Measurements from ENCODE around the gene SERPINI1.
A peak's percentile ranks its signal among the peaks of the same experiment; 100 is the strongest.

Gene SERPINI1

GRCh38 chr3:167777356-167777755 is 41.8 kb downstream of the SERPINI1 start:
- H3K4me3 ChIP-seq (ENCODE audit: low read length): no peak overlapping the region
- no peak for DNase-seq (ENCODE audit: low read depth)
- no peak for TF ChIP-seq CTCF (IDR thresholded peaks at IDR 0.05; ENCODE audit: insufficient read depth, low read depth, low read length, missing control alignments)

- H3K4me3 ChIP-seq (ENCODE audit: low read length): no peak overlapping the region
- TF ChIP-seq CTCF (IDR thresholded peaks at IDR 0.05; ENCODE audit: insufficient read depth, low read depth, low read length, missing control alignments): no peak
- no peak for DNase-seq (ENCODE audit: low read depth)
Observed at GRCh38 chr3:167780214-167780883, 44.8 kb downstream of the SERPINI1 start.

- DNase-seq (ENCODE audit: low read depth): no peak
- TF ChIP-seq CTCF (IDR thresholded peaks at IDR 0.05; ENCODE audit: insufficient read depth, low read depth, low read length, missing control alignments): no peak
Observed at GRCh38 chr3:167783781-167784180, 48.3 kb downstream of the SERPINI1 start.

GRCh38 chr3:167785790-167786189 is 50.3 kb downstream of the SERPINI1 start:
- peak; percentile 35 for DNase-seq (ENCODE audit: low read depth)
- H3K4me3 ChIP-seq (ENCODE audit: low read length): no peak overlapping the region
- no peak for TF ChIP-seq CTCF (IDR thresholded peaks at IDR 0.05; ENCODE audit: insufficient read depth, low read depth, low read length, missing control alignments)

More at GRCh38 chr3:167783781-167784180, 48.3 kb downstream of the SERPINI1 start:
- H3K4me3 ChIP-seq (ENCODE audit: low read length): no peak overlapping the region

GRCh38 chr3:167787440-167787839 is 51.9 kb downstream of the SERPINI1 start:
- no peak for TF ChIP-seq CTCF (IDR thresholded peaks at IDR 0.05; ENCODE audit: insufficient read depth, low read depth, low read length, missing control alignments)
- DNase-seq (ENCODE audit: low read depth): no peak
- H3K4me3 ChIP-seq (ENCODE audit: low read length): no peak overlapping the region

- TF ChIP-seq CTCF (IDR thresholded peaks at IDR 0.05; ENCODE audit: insufficient read depth, low read depth, low read length, missing control alignments): no peak
- no peak overlapping the region for H3K4me3 ChIP-seq (ENCODE audit: low read length)
- no peak for DNase-seq (ENCODE audit: low read depth)
Observed at GRCh38 chr3:167798443-167798842, 62.9 kb downstream of the SERPINI1 start.

- DNase-seq (ENCODE audit: low read depth): no peak
- TF ChIP-seq CTCF (IDR thresholded peaks at IDR 0.05; ENCODE audit: insufficient read depth, low read depth, low read length, missing control alignments): no peak
- H3K4me3 ChIP-seq (ENCODE audit: low read length): no peak overlapping the region
Observed at GRCh38 chr3:167808910-167809309, 73.4 kb downstream of the SERPINI1 start.
